Loucy (cell line): ENCODE measurements around the gene LINC01488.

ENCODE experiments used
- H2AFZ ChIP-seq: fragments of 200-600 bp; sonication (generic); 2 replicates; pipeline ENCODE4 v1.6.0; 2016; ENCODE audit warnings: antibody characterized with exemption, mild to moderate bottlenecking, low read length, moderate library complexity
- H3F3A ChIP-seq: fragments of 200-600 bp; 2 replicates; pipeline ENCODE4 v1.6.0; 2016; ENCODE audit warnings: antibody characterized with exemption, low read depth, mild to moderate bottlenecking
- H3K27me3 ChIP-seq: fragments of 200-600 bp; sonication (generic); 2 replicates; pipeline ENCODE4 v1.6.1; 2014; ENCODE audit warnings: low read length, mild to moderate bottlenecking; ENCODE audit not compliant: insufficient read depth, poor library complexity, severe bottlenecking
- H3K36me3 ChIP-seq: fragments of 200-600 bp; sonication (generic); 2 replicates; pipeline ENCODE4 v1.6.1; 2016; ENCODE audit warnings: low read length; ENCODE audit not compliant: insufficient read depth
- H3K4me1 ChIP-seq: fragments of 200-600 bp; sonication (generic); 2 replicates; pipeline ENCODE4 v1.5.1; 2014; ENCODE audit warnings: low read length, mild to moderate bottlenecking; ENCODE audit not compliant: insufficient read depth, poor library complexity, severe bottlenecking
- H3K4me2 ChIP-seq: fragments of 200-600 bp; sonication (generic); 2 replicates; pipeline ENCODE4 v1.6.0; 2014; ENCODE audit warnings: antibody characterized with exemption, low read length, low read depth, mild to moderate bottlenecking; ENCODE audit not compliant: poor library complexity, severe bottlenecking
- H3K4me3 ChIP-seq: fragments of 200-600 bp; sonication (generic); 2 replicates; pipeline ENCODE4 v1.5.1; 2014; ENCODE audit warnings: low read length, mild to moderate bottlenecking, mixed read lengths; ENCODE audit not compliant: poor library complexity, severe bottlenecking
- H3K79me2 ChIP-seq: fragments of 200-600 bp; sonication (generic); 2 replicates; pipeline ENCODE4 v1.6.1; 2014; ENCODE audit warnings: low read length; ENCODE audit not compliant: insufficient read depth
- H3K9ac ChIP-seq: fragments of 200-600 bp; sonication (generic); 2 replicates; pipeline ENCODE4 v1.6.0; 2014; ENCODE audit warnings: mild to moderate bottlenecking, low read depth, low read length, moderate library complexity; ENCODE audit not compliant: poor library complexity, severe bottlenecking
- H3K9me2 ChIP-seq: fragments of 200-600 bp; sonication (generic); replicated peaks from 2 replicates; pipeline ENCODE4 v1.6.1; 2016; ENCODE audit warnings: low read depth, low read length, mixed read lengths
- H3K9me3 ChIP-seq: fragments of 200-600 bp; sonication (generic); 2 replicates; pipeline ENCODE4 v1.6.1; 2014; ENCODE audit warnings: mild to moderate bottlenecking, antibody characterized with exemption, low read length, low read depth; ENCODE audit not compliant: insufficient read depth
- H4K20me1 ChIP-seq: fragments of 200-600 bp; sonication (generic); 2 replicates; pipeline ENCODE4 v1.6.0; 2014; ENCODE audit warnings: antibody characterized with exemption, low read length, mild to moderate bottlenecking; ENCODE audit not compliant: insufficient read depth, poor library complexity, severe bottlenecking
- EZH2phosphoT487 ChIP-seq: fragments of 200-600 bp; IDR thresholded peaks from 2 replicates; pipeline ENCODE4 v1.6.1; 2018; ENCODE audit warnings: antibody characterized with exemption, mild to moderate bottlenecking, moderate library complexity, borderline replicate concordance
- TF ChIP-seq, protein P1 (sequence below): fragments of 200-600 bp; sonication (generic); conservative IDR thresholded peaks from 2 replicates; pipeline ENCODE4 v1.5.1; 2014; ENCODE audit warnings: mild to moderate bottlenecking, antibody characterized with exemption, low read length

LINC01488 gene

GRCh38 chr11:69500285-69501120 lies 19.0 kb downstream of the LINC01488 start:
- H3K36me3 ChIP-seq: no peaks in the 10 kb centered on the region
- no peak overlapping the region for H3K4me2 ChIP-seq
- no peaks in the 10 kb centered on the region for H3K9me2 ChIP-seq
- H4K20me1 ChIP-seq: no peaks in the 10 kb centered on the region
- no peaks in the 10 kb centered on the region for H3K4me1 ChIP-seq
- no peaks in the 10 kb centered on the region for H3K9me3 ChIP-seq
- no peak overlapping the region for H3K4me3 ChIP-seq
- H3K9ac ChIP-seq: no peak overlapping the region
- no peaks in the 10 kb centered on the region for H3K27me3 ChIP-seq
- TF ChIP-seq EZH2phosphoT487: no peak
- TF ChIP-seq, protein P1, sequence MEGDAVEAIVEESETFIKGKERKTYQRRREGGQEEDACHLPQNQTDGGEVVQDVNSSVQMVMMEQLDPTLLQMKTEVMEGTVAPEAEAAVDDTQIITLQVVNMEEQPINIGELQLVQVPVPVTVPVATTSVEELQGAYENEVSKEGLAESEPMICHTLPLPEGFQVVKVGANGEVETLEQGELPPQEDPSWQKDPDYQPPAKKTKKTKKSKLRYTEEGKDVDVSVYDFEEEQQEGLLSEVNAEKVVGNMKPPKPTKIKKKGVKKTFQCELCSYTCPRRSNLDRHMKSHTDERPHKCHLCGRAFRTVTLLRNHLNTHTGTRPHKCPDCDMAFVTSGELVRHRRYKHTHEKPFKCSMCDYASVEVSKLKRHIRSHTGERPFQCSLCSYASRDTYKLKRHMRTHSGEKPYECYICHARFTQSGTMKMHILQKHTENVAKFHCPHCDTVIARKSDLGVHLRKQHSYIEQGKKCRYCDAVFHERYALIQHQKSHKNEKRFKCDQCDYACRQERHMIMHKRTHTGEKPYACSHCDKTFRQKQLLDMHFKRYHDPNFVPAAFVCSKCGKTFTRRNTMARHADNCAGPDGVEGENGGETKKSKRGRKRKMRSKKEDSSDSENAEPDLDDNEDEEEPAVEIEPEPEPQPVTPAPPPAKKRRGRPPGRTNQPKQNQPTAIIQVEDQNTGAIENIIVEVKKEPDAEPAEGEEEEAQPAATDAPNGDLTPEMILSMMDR: no peak
- H3F3A ChIP-seq: no peaks in the 10 kb centered on the region
- no peak overlapping the region for H2AFZ ChIP-seq
- no peaks in the 10 kb centered on the region for H3K79me2 ChIP-seq

DNA sequence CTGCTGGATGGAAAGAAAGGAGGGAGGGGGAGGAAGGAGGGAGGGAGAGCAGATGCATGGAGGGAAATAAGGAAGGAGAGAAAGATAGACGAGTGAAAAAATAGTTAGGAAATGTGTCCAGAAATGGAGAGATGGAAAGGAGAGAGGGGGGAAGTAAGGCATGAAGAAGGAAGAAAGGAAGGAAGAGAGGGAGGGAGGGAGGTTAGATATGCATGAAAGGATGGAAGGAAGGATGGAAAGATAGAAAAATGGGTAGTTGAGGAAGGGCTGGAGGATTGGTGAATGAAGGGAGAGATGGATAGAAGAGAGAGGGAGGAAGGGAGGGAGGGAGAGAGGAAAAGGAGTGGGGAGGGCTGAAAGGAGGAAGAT lies 19.6 kb downstream of the LINC01488 start:
- H3K36me3 ChIP-seq: no peaks in the 10 kb centered on the region
- no peaks in the 10 kb centered on the region for H3K9me3 ChIP-seq
- no peak overlapping the region for H2AFZ ChIP-seq
- H3K9ac ChIP-seq: no peak overlapping the region
- H3K79me2 ChIP-seq: no peaks in the 10 kb centered on the region
- TF ChIP-seq, protein P1: no peak
- no peak for TF ChIP-seq EZH2phosphoT487
- H3F3A ChIP-seq: no peaks in the 10 kb centered on the region
- H4K20me1 ChIP-seq: no peaks in the 10 kb centered on the region
- no peaks in the 10 kb centered on the region for H3K27me3 ChIP-seq
- no peak overlapping the region for H3K4me3 ChIP-seq
- no peaks in the 10 kb centered on the region for H3K4me1 ChIP-seq
- no peaks in the 10 kb centered on the region for H3K9me2 ChIP-seq
- no peak overlapping the region for H3K4me2 ChIP-seq

GRCh38 chr11:69501891-69502860 lies 20.7 kb downstream of the LINC01488 start:
- H3K4me2 ChIP-seq: no peak overlapping the region

More at GRCh38 chr11:69501891-69502860, 20.7 kb downstream of the LINC01488 start:
- no peaks in the 10 kb centered on the region for H3K79me2 ChIP-seq
- H3F3A ChIP-seq: no peaks in the 10 kb centered on the region
- no peaks in the 10 kb centered on the region for H3K9me3 ChIP-seq
- no peaks in the 10 kb centered on the region for H3K4me1 ChIP-seq
- no peaks in the 10 kb centered on the region for H3K9me2 ChIP-seq
- H4K20me1 ChIP-seq: no peaks in the 10 kb centered on the region
- no peak for TF ChIP-seq EZH2phosphoT487
- TF ChIP-seq, protein P1: no peak
- no peaks in the 10 kb centered on the region for H3K36me3 ChIP-seq
- H3K9ac ChIP-seq: no peak overlapping the region
- no peak overlapping the region for H2AFZ ChIP-seq
- no peaks in the 10 kb centered on the region for H3K27me3 ChIP-seq
- no peak overlapping the region for H3K4me3 ChIP-seq
